H1 (cell line): ENCODE data around the gene GPR171.

ENCODE experiments used
- BCL11A ChIP-seq, 2 experiments: IDR thresholded peaks; one replicate each; pipeline ENCODE4 v1.6.1; 2011; ENCODE audit warnings: low read depth in 2 of 2, low read length in 2 of 2, mild to moderate bottlenecking in 2 of 2
- BRCA1 ChIP-seq: IDR thresholded peaks from 2 replicates; pipeline ENCODE4 v1.6.1; 2012; ENCODE audit warnings: low read depth, low read length, improper control_type of control experiment
- CEBPB ChIP-seq: IDR thresholded peaks from 2 replicates; pipeline ENCODE4 v1.6.1; 2012; ENCODE audit warnings: low read depth, low read length
- CHD7 ChIP-seq: fragments of 300-600 bp; sonication (generic); IDR thresholded peaks from 2 replicates; pipeline ENCODE4 v1.7.1; 2012; ENCODE audit warnings: low read length, moderate library complexity, mild to moderate bottlenecking, inconsistent platforms; ENCODE audit not compliant: insufficient replicate concordance
- CTCF ChIP-seq, 3 experiments: IDR thresholded peaks; 1 replicate in 2 of 3; 2 replicates in 1 of 3; pipeline versions ENCODE4 v1.5.1 to v1.6.1; 2011; ENCODE audit warnings: low read length in 3 of 3, mild to moderate bottlenecking in 3 of 3, inconsistent platforms in 2 of 3, low read depth in 1 of 3, moderate library complexity in 1 of 3; ENCODE audit not compliant: insufficient read depth in 1 of 3; ENCODE audit errors: control extremely low read depth in 1 of 3
- EGR1 ChIP-seq: IDR thresholded peaks from 2 replicates; pipeline ENCODE4 v1.6.1; 2011; ENCODE audit warnings: low read depth, low read length, borderline replicate concordance
- EZH2 ChIP-seq: fragments of 200-600 bp; sonication (generic); IDR thresholded peaks from 2 replicates; pipeline ENCODE4 v1.7.1; 2012; ENCODE audit warnings: low read depth, mild to moderate bottlenecking, moderate library complexity, low read length, inconsistent platforms; ENCODE audit not compliant: severe bottlenecking
- POLR2A ChIP-seq, 2 experiments: IDR thresholded peaks; 1 replicate in 1 of 2; 2 replicates in 1 of 2; pipeline ENCODE4 v1.6.1; 2011; ENCODE audit warnings: low read depth in 2 of 2, low read length in 2 of 2, mild to moderate bottlenecking in 2 of 2; ENCODE audit errors: control extremely low read depth in 1 of 2
- POLR2AphosphoS5 ChIP-seq: IDR thresholded peaks from 2 replicates; pipeline ENCODE4 v1.6.1; 2011; ENCODE audit warnings: low read depth, low read length
- RAD21 ChIP-seq, 2 experiments: IDR thresholded peaks in 1 of 2; conservative IDR thresholded peaks in 1 of 2; 2 replicates each; pipeline ENCODE4 v1.6.1; 2011; ENCODE audit warnings: low read depth in 2 of 2, low read length in 2 of 2, improper control_type of control experiment in 1 of 2, inconsistent platforms in 1 of 2, mild to moderate bottlenecking in 1 of 2, moderate library complexity in 1 of 2
- SRF ChIP-seq: IDR thresholded peaks from 2 replicates; pipeline ENCODE4 v1.6.1; 2011; ENCODE audit warnings: mild to moderate bottlenecking, low read depth, low read length, moderate library complexity
- TAF1 ChIP-seq: IDR thresholded peaks from 2 replicates; pipeline ENCODE4 v1.6.1; 2011; ENCODE audit warnings: mild to moderate bottlenecking, low read depth, low read length
- TF ChIP-seq, protein P1 (sequence below): IDR thresholded peaks from 2 replicates; pipeline ENCODE4 v1.6.1; 2012; ENCODE audit warnings: low read length, inconsistent platforms

DNA sequence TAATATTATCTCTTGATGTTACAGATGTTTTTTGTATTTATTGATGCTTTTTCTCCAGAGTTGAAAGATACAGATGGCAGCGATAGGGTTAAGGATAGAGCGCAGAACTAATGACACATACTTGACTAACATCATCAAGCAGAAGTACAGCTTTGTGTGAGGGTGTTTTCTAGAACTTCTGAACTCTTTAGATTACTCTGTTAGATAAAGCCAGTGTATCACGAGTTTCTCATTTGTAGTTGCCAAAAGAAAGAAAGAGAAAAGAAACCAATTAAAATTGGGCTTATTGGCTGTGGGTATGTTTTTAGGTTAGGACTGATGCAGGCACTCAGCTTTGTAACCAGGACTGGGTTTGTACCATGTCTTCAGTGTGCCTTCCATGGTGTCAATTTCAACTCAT lies 6.6 kb upstream of the GPR171 start:
- no peak for TF ChIP-seq BCL11A (IDR thresholded peaks at IDR 0.05; ENCODE audit: low read depth in 2 of 2, low read length in 2 of 2)
- TF ChIP-seq CTCF (IDR thresholded peaks at IDR 0.05; ENCODE audit: control extremely low read depth in 1 of 3, insufficient read depth in 1 of 3, low read depth in 1 of 3, low read length in 3 of 3) = no peak
- no peak for TF ChIP-seq POLR2AphosphoS5
- no peak for TF ChIP-seq BRCA1
- no peak for TF ChIP-seq POLR2A (IDR thresholded peaks at IDR 0.05; ENCODE audit: control extremely low read depth in 1 of 2, low read depth in 2 of 2, low read length in 2 of 2)
- no peak for TF ChIP-seq SRF
- TF ChIP-seq RAD21 (IDR thresholded peaks at IDR 0.05 in 1 of 2, conservative IDR thresholded peaks at IDR 0.05 in 1 of 2; ENCODE audit: low read depth in 2 of 2, low read length in 2 of 2) = no peak
- no peak for TF ChIP-seq TAF1
- no peak for TF ChIP-seq EGR1
- TF ChIP-seq CHD7 = no peak
- no peak for TF ChIP-seq CEBPB
- TF ChIP-seq, protein P1, sequence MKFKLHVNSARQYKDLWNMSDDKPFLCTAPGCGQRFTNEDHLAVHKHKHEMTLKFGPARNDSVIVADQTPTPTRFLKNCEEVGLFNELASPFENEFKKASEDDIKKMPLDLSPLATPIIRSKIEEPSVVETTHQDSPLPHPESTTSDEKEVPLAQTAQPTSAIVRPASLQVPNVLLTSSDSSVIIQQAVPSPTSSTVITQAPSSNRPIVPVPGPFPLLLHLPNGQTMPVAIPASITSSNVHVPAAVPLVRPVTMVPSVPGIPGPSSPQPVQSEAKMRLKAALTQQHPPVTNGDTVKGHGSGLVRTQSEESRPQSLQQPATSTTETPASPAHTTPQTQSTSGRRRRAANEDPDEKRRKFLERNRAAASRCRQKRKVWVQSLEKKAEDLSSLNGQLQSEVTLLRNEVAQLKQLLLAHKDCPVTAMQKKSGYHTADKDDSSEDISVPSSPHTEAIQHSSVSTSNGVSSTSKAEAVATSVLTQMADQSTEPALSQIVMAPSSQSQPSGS = no peak
- TF ChIP-seq EZH2 = no peak
